HG03460 (cell line): Measurements from ENCODE around the gene PTMA.
A peak's percentile ranks its signal among the peaks of the same experiment; 100 is the strongest.
"Not testable (repeated sequence)": the region's sequence is repeated elsewhere in the genome, so short reads cannot be mapped to it uniquely, and the experiment has no call there.

Experiments used
- ATAC-seq: cut with Tn5 transposase; IDR thresholded peaks from one replicate; pipeline ENCODE4 v1.9.1; 2021; ENCODE audit not compliant: unreplicated experiment

The PTMA gene

DNA sequence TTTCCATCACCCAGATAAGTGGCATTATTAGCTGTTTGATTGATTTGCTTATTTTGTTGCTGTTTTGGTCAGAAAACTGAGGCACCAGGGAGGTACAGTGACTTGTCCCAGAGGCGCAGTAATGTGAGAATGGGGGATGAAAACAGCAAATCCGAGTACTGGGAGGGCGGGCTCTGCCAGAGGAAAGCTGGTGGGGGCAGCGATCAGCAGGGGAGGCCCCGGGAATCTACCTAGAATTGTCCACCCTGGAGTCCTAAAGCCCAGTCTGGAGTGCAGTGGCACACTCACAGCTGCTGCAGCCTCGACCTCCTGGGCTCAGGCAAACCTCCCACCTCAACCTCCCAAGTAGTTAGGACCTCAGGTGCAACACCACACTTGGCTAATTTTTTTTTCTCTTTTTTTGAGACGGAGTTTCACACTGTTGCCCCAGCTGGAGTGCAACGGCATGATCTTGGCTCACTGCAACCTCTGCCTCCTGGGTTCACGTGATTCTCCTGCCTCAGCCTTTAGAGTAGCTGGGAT lies 17.0 kb upstream of the PTMA start:
- no peak for ATAC-seq

DNA sequence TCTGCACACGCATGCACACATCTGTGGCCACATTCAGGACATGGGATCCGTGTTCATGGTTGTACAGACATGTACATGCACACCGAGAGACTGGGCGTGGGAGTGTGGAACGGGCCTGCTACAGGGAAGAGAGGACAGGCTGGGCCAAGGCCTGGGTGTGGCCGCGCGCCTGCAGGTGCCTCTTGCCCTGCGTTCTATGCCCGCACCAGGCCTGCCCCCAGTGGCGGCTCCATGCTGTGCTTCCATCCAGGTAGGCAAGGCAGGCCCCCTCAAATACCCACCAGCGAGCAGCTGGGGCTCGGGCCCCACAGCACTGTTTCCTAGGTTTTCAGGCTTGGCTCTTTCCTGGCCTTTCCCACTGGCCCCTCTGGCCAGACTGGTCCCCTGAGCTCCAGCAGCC lies 15.5 kb upstream of the PTMA start:
- no peak for ATAC-seq

DNA sequence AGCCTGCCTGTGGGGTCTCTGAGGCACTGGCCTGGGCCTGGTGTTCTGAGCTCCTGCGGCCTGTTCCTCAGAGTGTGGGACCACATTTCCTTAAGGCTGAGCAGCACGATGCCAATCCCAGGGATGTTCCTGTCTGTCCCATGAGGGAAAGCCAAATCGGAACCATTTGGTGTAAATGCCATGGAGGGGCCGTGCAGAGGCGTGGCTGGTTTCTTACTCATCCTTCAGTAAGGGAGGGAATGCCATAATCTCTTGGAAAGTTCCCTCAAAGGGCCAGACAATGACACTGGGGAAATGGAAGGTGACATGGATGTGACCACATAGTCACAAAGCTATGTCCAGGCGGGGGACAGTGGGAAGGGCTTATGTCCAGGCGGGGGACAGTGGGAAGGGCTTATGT lies 14.4 kb upstream of the PTMA start:
- ATAC-seq = no peak

DNA sequence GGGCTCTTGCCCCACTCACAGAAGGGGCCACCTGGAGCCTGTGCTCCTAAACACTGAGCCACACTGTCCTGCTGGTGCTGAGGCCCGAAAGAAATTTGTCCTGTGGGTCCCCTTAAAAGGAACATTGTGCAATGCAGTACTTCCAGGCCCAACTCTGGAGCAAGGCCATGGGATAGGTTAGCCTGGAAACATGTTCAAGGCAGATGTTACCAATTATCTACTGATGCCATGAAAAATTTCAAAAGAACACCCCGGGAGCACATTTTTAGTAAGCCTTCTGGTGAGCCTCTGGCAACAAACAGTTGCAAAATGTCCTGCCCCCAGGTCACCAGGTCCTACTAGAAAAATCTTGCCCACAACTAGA lies 12.3 kb upstream of the PTMA start:
- ATAC-seq = no peak

DNA sequence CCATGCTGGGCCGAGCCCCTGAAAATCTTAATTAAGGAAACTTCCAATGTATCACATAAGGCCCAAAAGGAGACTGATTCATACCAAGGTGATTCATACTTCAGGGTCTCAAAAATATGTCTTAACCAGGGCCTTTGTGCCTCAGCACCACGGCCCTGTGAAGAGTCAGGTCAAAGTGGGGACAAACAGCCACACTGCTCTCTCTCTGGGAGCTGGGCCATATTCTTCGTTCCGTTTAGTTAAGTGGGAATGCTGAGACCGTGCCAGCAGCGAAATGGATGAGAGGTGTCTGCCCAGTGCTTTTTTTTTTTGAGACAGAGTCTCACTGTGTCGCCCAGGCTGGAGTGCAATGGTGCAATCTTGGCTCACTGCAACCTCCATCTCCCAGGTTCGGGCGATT lies 9.3 kb upstream of the PTMA start:
- no peak for ATAC-seq

DNA sequence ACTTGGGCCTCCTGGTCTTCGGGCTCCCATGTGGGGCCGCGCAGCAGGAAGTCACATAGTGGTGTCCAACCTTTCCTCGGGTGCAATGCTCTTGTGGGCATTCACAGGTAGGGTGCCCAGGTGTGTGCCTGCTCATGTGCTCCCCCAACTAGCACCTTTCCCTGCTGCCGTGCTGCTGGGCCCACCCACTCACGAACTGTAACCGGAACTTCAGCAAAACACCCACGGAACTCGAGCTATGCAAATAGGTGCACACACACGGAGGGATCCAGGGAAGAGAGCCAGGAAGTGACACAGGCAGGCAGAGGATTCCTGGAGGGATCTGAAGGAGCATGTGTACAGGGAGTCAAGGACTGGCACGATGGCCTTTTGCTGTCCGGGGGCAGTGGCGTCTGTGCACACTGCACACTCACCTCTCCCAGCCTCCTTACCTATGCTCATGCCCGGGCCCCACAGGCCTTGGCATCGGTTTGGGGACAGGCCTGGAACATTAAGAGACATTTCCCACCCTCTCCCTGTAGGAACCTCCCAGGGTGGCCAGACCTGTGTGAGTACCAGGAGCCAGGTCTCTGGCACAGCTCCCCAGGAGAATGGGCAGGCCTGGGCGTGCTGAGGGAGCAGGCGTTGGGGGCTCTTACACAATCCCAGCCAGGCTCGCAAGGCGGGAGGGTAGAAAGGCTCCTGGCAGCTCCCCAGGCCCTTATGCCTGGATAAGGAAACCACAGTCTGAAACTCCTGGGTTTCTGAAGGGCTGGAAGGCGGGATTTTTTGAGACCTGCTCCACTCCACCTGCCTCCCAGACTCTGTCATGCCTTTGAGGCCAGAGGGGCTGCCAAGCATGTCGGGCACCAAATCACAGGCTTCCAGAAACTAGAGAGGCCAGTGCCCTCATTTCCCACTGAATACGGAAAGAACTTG lies 6.6 kb upstream of the PTMA start:
- ATAC-seq = no peak

DNA sequence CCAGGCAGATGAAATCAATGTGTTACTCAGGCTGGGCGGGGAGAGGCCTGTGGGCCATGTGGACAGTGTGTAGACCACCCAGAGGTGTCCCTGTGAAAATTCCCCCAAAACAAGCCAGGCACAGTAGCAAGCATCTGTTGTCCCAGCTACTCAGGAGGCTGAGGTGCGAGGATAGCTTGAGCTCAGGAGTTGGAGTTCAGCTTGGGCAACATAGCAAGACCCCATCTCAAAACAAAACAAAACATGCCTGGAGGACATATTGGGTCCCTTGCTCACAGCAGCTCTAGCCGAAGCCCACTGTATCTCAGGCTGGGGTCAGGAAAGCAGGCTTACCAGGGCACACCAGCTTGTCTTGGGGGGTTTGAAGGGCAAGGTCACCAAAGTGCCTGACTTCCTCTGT lies 4.3 kb upstream of the PTMA start:
- no peak for ATAC-seq

DNA sequence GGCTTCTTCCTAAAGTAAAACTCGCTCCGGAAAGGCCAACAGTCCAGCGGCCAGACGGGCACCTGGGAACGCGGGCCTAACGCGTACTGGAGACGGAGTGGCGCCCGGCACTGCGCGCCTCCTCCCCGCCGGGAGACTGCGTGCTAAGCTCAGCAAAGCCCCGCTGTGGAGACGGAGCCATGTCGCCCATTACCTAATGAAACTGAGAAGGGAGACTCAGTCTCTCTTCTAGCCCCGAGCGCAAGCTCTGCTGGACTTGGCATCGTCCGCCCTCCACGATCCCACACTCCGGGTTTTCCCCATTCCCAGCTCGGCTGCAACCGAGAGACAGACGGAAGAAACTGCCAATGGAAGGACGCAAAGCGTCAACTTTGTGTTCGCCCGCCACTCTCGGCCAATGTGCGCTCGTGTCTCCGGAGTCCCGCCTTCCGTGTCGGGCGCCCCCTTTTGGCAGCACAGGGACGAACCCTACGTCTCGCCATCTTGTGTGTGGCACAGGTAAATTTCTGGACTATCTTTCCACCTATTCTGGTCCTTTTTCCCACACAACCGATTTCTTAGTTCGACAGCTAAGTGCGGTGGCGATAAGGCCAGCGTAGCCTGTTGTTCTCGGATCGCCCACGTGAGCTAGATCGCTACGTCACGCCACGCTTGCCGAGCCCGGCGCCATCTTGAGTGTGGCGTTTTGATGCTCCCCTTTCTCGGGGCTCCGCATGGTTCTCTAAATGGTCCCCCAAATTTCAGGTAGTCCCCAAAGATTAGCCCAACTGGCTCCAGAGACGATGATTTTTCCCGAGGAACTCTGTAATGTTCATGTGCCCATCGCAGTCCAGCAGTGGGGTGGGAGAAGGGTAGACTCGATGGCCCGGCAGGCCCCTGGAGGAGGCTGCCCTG lies 1.3 kb upstream of the PTMA start:
- ATAC-seq = peak; percentile 39

DNA sequence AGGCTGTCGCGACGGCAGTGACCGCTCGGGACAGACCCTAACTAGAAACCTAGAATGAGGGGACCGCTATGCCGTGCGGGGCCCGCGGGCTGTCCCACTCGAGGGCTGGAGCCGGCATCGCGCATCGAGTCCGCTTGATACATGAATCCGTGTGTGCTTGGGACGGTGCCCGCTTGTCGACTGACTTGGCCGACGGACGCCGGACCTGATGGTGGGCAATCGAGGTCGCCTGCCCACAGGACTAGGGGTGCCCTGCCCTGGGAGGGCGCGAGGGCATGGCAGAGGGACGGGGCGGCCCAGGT lies 749 bp upstream of the PTMA start:
- no peak for ATAC-seq

DNA sequence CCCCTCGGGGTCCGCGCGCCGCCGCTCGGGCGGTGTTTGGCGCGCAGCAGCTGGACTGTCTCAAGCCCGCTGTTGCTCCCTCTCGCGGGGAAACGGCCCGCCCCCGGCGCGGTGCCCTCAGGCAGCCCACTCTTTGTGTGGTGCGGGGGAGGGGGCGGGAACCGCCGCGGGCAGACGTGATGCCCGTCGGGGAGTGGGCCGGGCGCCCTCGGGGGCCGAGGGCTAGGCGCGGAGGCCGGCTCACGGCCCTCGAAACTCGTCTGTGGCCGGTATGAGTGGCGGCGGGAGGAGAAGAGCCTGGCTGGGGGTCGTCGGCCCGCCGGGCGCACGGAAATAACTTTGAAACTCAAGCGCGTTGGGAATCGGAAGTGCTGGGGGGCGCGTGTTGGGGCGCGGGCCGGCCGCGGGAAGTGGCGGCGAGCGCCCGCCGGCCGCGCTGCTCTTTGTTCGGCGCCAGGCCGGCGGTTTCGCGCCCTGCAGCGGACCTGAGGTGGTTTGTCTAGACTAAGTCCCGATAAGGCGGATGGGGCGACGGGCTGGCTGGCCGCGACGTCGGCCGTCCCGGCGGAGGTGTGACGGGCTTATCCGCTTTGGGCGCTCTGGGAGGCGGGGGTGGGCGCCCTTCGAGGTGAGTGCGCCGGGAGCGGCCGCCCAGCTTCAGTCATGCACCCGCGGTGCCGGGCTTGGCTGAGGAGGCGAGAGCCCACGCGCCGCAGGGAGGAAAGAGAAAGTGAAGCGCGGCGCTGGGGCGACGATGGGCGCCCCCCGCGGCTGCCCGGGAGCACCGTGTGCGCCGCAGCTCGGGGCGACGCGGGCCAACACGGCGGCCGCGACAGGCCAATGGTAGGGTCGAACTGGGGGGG lies 679 bp downstream of the PTMA start:
- no peak for ATAC-seq

DNA sequence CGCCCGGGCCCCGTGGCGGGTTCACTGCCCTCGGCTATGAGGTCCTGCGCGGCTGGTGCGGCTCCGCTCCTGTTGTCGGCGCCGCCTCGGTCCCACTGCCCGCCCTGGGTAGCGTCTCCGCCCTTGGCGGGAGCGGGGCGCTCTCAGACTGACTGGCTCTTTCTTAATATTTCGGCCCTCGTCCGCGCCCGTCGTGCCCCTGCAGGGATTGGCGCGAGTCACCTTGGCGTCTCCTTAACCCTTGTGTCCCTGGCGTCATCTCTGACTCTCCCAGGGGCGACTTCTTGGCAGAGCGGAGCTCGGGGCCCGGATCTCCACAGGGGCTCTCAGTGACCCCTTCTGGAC lies 1.3 kb downstream of the PTMA start:
- ATAC-seq = no peak

DNA sequence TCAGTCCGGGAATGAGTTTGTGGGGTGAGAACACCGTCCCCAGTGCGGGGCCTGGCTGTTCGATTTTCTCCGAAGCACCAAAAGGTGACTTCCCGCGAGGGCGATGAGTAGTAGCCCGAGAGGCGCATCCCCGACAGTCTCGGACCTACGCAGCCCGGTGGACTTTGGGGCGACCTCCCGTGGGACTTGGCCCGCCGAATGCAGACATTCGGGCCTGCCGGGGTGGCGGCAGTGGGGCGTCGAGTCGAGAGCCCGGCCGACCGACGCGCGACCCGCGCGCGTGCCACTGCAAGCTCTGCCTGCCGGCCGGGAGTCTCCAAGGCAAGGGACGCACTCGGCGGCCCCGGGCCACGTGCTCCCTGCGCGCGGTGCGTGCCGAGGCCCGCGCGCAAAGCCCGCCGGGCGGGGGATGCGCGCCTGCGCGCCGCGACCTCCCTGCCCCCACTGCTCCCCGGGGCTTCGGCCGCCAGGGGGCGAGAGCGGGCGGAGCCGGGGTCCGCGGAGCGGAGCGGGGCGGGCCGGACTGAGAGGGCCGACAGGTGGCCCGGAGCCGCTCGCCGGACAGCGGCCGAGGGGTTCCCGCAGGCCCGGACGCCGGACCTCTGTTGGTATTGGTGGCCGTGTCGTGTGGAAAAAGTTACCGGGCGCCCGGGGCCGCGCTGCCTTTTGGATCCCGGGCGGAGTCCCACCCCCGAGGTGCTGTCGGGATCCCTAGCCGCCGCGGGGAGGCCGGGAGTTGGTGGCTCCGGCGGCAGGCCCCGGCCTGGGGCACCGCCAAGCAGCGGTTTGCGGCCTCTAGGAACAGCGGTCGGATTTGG lies 1.9 kb downstream of the PTMA start:
- ATAC-seq = peak; percentile 15

DNA sequence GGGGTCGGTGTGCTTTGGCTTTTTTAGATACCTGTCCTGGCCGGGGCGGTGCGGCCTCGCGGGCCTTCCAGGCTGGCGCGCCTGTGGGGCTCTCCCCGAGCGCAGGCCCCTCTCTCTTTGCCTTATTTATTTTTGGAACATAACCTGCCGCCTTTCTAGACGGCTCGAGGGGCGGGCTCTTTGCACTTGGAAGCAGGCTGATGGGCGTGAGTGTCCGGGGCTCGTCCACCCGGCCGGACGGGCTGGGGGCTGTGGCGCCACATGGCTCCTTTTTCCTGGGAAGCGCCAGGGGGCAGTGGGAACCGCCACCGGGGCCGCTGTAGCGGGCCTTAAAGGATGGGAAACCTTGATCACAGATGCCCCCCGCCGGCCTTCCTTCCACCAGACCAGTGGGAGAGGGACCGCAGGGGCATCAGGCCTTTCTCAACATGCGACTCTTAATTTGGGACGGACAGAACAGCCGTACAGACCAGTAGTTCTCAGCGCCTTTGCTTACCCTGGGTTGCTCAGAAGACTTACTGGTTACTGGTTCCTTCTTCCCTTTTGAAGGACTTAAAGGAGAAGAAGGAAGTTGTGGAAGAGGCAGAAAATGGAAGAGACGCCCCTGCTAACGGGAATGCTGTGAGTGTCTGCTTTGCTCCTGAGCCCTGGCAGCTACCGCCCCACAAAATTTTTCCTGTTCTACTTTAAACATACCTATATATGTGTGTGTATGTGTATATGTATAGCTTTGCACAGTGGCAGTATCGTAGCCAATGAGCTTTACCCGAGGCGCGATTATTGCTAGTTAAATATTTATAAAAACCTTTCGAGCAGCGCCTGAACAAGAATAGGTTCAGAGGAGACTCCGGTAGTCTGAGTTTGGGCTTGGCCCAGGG lies 2.7 kb downstream of the PTMA start:
- ATAC-seq = no peak

DNA sequence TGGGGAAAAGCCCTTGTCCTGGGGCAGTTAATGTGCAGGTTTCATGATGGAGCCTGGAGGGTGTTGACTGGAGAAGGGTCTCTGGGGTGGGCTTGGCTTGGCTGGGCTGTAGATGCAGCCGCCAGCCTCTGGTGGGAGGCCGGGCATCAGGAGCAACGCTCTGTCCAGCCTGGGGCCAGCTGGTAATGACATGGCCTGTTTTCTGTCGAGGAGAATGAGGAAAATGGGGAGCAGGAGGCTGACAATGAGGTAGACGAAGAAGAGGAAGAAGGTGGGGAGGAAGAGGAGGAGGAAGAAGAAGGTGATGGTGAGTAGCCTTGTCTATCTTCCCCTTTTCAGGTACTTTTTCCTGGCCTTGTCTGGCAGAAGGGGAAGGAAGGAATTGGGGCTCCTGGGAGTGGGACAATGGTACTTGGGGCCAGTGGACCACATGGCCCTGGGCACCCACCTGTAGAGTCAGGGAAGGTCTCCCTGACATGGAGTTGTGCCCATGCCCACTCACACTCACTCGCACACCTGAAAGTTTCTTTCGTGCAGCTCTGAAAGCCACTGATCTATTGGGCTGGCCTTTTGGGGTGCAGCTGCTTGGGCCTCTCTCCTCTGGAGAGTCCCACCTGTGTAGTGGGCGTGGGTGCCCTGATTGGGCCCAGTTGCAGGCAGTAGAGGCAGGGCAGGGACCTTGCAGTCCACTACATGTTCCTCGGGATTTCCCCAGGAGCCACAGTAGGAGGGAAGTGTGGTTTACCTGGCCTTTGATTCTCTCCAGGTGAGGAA lies 3.5 kb downstream of the PTMA start:
- no peak for ATAC-seq

DNA sequence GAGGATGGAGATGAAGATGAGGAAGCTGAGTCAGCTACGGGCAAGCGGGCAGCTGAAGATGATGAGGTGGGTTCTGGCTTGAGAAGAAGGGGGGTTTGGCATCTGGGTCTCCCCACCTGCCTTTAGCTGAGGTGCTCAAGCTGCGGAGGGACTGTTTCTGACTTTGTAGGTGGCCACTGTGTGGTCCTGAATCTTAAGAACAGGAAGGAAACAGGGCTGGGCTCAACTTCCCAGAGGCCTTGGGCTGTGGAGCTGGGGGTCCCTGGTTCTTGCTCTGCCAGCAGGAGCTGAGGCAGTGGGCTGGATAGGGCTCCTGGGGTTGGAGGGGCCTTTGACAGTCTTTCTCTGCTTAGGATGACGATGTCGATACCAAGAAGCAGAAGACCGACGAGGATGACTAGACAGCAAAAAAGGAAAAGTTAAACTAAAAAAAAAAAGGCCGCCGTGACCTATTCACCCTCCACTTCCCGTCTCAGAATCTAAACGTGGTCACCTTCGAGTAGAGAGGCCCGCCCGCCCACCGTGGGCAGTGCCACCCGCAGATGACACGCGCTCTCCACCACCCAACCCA lies 4.2 kb downstream of the PTMA start:
- not testable (repeated sequence) for ATAC-seq

DNA sequence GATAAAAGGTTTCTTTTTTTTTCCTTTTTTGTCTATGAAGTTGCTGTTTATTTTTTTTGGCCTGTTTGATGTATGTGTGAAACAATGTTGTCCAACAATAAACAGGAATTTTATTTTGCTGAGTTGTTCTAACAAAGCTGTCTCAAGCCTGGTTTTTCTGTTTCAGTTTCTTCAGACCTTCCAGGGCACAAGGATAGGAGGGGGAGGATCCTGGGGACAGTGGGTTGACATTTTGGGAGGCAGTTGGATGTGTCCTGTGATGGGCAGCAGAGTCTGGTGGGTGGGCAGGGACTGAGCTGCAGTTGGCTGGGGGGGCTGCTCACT lies 5.0 kb downstream of the PTMA start:
- not testable (repeated sequence) for ATAC-seq

DNA sequence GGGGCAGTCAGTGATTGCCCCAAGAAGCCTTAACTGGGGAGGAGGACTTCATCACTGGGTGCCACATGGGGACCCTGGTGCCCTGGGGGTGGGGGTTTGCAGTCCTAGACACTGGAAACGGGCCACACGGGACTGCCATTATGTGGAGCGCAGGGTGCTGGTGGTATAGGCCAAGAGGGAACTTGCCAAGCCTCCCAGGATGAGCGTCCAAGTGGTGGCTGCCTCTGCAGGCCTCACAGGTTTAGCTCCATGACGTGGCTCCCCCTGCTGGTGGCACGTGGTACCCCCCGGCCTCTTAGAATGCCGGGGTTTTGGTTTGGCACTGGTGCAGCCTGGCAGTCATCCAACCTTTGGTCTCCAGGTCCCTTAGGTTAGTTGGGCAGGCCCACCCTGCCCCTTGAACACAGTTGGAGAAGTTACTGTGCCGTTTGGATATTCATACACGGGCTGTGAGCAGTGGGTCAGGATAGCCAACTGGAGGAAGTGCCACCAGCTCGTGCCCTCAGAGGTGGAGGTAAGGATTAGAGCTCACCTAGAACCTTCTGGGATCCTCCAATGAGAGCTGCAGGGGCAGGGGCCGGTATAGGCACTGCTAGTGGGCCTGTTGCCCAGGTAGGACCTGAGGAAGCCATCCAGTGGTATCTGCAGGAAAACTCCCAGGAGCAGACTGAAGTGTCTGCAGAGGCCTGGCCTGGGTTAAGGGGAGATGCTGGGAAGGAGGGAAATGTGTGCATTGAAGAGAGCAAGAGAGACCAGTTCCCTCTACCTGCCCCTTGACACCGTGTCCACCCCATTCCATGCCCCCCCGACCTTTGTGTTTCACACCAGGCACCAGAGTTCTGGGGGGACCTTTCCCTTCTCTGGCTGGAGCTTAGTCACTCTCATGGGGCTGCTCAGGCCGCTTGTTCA lies 5.7 kb downstream of the PTMA start:
- ATAC-seq = peak; percentile 26
